CD4-positive, CD25-positive, alpha-beta regulatory T cell (primary cell): ENCODE measurements around the gene NINJ2. TPM values are rescaled to one million over a fixed set of nuclear protein-coding genes. Genes with fewer than 3 reads are reported as not detected.

Experiments
- ATAC-seq, 2 donors: fragments of 150-1000 bp; cut with Tn5 transposase; one replicate each; pipeline ENCODE4 v1.10.0; 2021; ENCODE audit warnings: low read depth in 2 of 2, moderate number of reproducible peaks in 2 of 2, moderate library complexity in 1 of 2
- DNase-seq, 3 donors: peaks; one replicate each; pipeline versions ENCODE4 v3.0.0 to v3.0.0-alpha.2; 2012 to 2022; ENCODE audit warnings: mixed read lengths in 1 of 3
- H3K27ac ChIP-seq: one replicate; pipeline ENCODE4 v1.7.0; 2013; ENCODE audit warnings: mild to moderate bottlenecking, low read length; ENCODE audit not compliant: insufficient read depth, poor library complexity, severe bottlenecking
- H3K27me3 ChIP-seq: one replicate; pipeline ENCODE4 v1.7.0; 2013; ENCODE audit warnings: low read length; ENCODE audit not compliant: control insufficient read depth, insufficient read depth
- H3K36me3 ChIP-seq: one replicate; pipeline ENCODE4 v1.7.0; 2013; ENCODE audit warnings: mild to moderate bottlenecking, low read length, moderate library complexity; ENCODE audit not compliant: control insufficient read depth, insufficient read depth
- H3K4me1 ChIP-seq: 2 replicates; pipeline ENCODE4 v1.7.0; 2013; ENCODE audit warnings: mild to moderate bottlenecking, low read length; ENCODE audit not compliant: insufficient read depth, control insufficient read depth, poor library complexity, severe bottlenecking
- H3K4me3 ChIP-seq: one replicate; pipeline ENCODE4 v1.7.0; 2013; ENCODE audit warnings: low read depth, mild to moderate bottlenecking, low read length, moderate library complexity
- H3K9me3 ChIP-seq, 2 experiments: 1 replicate in 1 of 2; 2 replicates in 1 of 2; pipeline ENCODE4 v1.7.0; 2013; ENCODE audit warnings: low read length in 2 of 2, mild to moderate bottlenecking in 1 of 2, moderate library complexity in 1 of 2; ENCODE audit not compliant: control insufficient read depth in 2 of 2
- H3K27ac Mint-ChIP-seq, 3 donors: one replicate each; pipeline ENCODE4 v1.8.0; 2020 to 2022; ENCODE audit warnings: mild to moderate bottlenecking in 3 of 3, mixed read lengths in 3 of 3, moderate library complexity in 2 of 3
- H3K27me3 Mint-ChIP-seq: one replicate; pipeline ENCODE4 v1.8.0; 2022; ENCODE audit warnings: mild to moderate bottlenecking, mixed read lengths
- H3K36me3 Mint-ChIP-seq: one replicate; pipeline ENCODE4 v1.8.0; 2020; ENCODE audit warnings: mixed read lengths
- H3K4me1 Mint-ChIP-seq, 4 donors: one replicate each; pipeline ENCODE4 v1.8.0; 2020 to 2022; ENCODE audit warnings: mixed read lengths in 4 of 4, mild to moderate bottlenecking in 1 of 4
- H3K4me3 Mint-ChIP-seq, 4 donors: one replicate each; pipeline ENCODE4 v1.8.0; 2020 to 2022; ENCODE audit warnings: mild to moderate bottlenecking in 4 of 4, mixed read lengths in 4 of 4, moderate library complexity in 3 of 4
- H3K9me3 Mint-ChIP-seq, 7 donors: one replicate each; pipeline ENCODE4 v1.8.0; 2020 to 2022; ENCODE audit warnings: mixed read lengths in 7 of 7, mild to moderate bottlenecking in 3 of 7, moderate library complexity in 2 of 7
- polyA plus RNA-seq, 4 donors: library from polyadenylated mRNA; unstranded; fragments of 300-500 nt; fragmentation: Illumina TruSeq; gene quantifications; one replicate each; pipeline ENCODE4 v1.2.3, GENCODE V29; 2021
- total RNA-seq: library from RNA; stranded (reverse); gene quantifications from one replicate; pipeline ENCODE4 v1.2.3, GENCODE V29; 2022

The NINJ2 gene
- total and polyA plus RNA-seq, 5 donors from 2014 or later: 16.8 to 170 (median 125) TPM

DNA sequence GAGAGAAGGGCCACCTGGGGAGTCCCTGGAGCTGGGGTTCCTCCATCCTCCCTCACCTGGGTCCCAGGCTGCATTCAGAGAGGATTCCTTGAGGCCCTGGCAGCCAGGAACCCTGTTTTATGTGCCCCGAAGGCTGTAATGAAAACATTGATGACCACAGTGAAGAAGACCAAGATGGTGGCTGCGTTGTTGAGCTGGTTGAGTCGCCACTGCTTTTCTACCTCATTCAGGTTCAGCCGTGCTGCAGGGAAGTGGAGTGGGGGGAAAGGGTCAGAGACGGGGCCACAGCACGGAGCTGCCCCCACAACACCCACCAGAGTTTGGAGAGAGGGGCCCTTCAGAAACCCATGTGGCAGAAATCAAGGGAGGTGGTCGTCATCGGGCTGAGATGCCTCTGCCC, 98.1 kb downstream of the NINJ2 start:
- Mint-ChIP-seq H3K36me3 (peaks cover 17% of the 10 kb centered on the region), H3K4me1 (peaks cover 24 to 88% (median 57%) of the 10 kb centered on the region in 4 donors), H3K4me3 (peak overlapping the region; percentile 42 to 86 (median 80)), H3K27ac (peak overlapping the region; percentile 91 to 99 (median 92)), H3K9me3 (no peaks in the 10 kb centered on the region), H3K27me3 (no peaks in the 10 kb centered on the region)
- Histone ChIP-seq H3K27ac (peak overlapping the region; percentile 34), H3K9me3 (no peaks in the 10 kb centered on the region), H3K4me3 (no peak overlapping the region), H3K36me3 (no peaks in the 10 kb centered on the region), H3K27me3 (no peaks in the 10 kb centered on the region), H3K4me1 (peaks cover 60% of the 10 kb centered on the region)
- no peak for DNase-seq
- ATAC-seq: no peak

GRCh38 chr12:563787-564298, 99.4 kb downstream of the NINJ2 start:
- H3K4me1 Mint-ChIP-seq: peaks cover 24 to 84% (median 58%) of the 10 kb centered on the region in 4 donors
- H3K27ac Mint-ChIP-seq: peak overlapping the region; percentile 91 to 99 (median 92)
- Histone ChIP-seq H3K9me3 (no peaks in the 10 kb centered on the region), H3K27me3 (no peaks in the 10 kb centered on the region), H3K4me1 (peaks cover 49% of the 10 kb centered on the region), H3K27ac (peak overlapping the region; percentile 70), H3K36me3 (no peaks in the 10 kb centered on the region), H3K4me3 (peak overlapping the region; percentile 81)
- peaks cover 26% of the 10 kb centered on the region for H3K36me3 Mint-ChIP-seq
- ATAC-seq (peak in 1 of 2 donors; percentile 5), DNase-seq (no peak)
- H3K4me3 Mint-ChIP-seq: peak overlapping the region; percentile 80 to 88 (median 86)
- no peaks in the 10 kb centered on the region for H3K27me3 Mint-ChIP-seq
- H3K9me3 Mint-ChIP-seq: no peaks in the 10 kb centered on the region

DNA sequence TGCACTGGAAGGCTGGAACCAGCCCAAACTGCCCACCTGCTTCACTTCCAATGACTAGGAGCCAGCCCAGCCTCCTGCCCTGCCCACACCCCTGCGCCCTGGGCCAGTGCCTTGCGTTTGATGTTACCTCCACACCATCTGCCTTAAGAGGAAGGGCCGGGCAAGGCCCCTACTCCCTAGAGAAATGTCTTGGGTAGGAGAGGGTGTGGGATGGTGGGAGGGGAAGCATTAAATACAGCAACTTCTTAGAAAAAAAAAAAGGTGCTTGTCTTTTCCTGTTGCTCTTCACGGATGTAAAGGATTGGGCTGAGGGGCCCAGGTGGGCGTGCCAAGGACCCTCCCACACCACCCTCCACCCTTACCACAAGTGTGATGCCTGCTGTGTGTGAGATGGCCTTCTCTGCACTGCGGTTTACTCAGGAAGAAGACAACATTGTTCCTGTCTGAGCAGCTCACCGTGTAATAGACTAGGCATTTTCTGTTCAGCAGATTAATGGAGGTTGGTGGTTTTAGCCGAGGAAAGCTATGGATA, 99.9 kb downstream of the NINJ2 start:
- no peaks in the 10 kb centered on the region for H3K27me3 ChIP-seq
- H3K36me3 ChIP-seq: no peaks in the 10 kb centered on the region
- H3K27ac ChIP-seq: peak overlapping the region; percentile 70
- Mint-ChIP-seq H3K36me3 (peaks cover 30% of the 10 kb centered on the region), H3K4me3 (peak overlapping the region; percentile 80 to 88 (median 86)), H3K4me1 (peaks cover 21 to 79% (median 56%) of the 10 kb centered on the region in 4 donors), H3K27ac (peak overlapping the region; percentile 91 to 99 (median 92)), H3K27me3 (no peaks in the 10 kb centered on the region), H3K9me3 (no peaks in the 10 kb centered on the region)
- peaks cover 49% of the 10 kb centered on the region for H3K4me1 ChIP-seq
- H3K9me3 ChIP-seq: no peaks in the 10 kb centered on the region
- peak overlapping the region; percentile 81 for H3K4me3 ChIP-seq
- DNase-seq (peak; percentile 40 to 93 (median 71)), ATAC-seq (peak; percentile 77 to 85)

- peaks cover 49% of the 10 kb centered on the region for H3K4me1 ChIP-seq
- peak overlapping the region; percentile 80 to 88 (median 86) for H3K4me3 Mint-ChIP-seq
- peaks cover 30% of the 10 kb centered on the region for H3K36me3 Mint-ChIP-seq
- H3K27ac ChIP-seq: peak overlapping the region; percentile 70
- H3K27me3 Mint-ChIP-seq: no peaks in the 10 kb centered on the region
- no peaks in the 10 kb centered on the region for H3K27me3 ChIP-seq
- peak in 1 of 3 donors; percentile 23 for DNase-seq
- peak overlapping the region; percentile 91 to 99 (median 92) for H3K27ac Mint-ChIP-seq
- no peak overlapping the region for H3K4me3 ChIP-seq
- no peak for ATAC-seq
- H3K4me1 Mint-ChIP-seq: peaks cover 19 to 74% (median 54%) of the 10 kb centered on the region in 4 donors
- no peaks in the 10 kb centered on the region for H3K36me3 ChIP-seq
- H3K9me3 Mint-ChIP-seq: no peaks in the 10 kb centered on the region
- H3K9me3 ChIP-seq: no peaks in the 10 kb centered on the region
Observed at GRCh38 chr12:562634-563033, 100.6 kb downstream of the NINJ2 start.

- Histone ChIP-seq H3K4me1 (peaks cover 49% of the 10 kb centered on the region), H3K4me3 (no peak overlapping the region), H3K27ac (peak overlapping the region; percentile 70), H3K9me3 (no peaks in the 10 kb centered on the region), H3K36me3 (no peaks in the 10 kb centered on the region), H3K27me3 (no peaks in the 10 kb centered on the region)
- Mint-ChIP-seq H3K9me3 (no peaks in the 10 kb centered on the region), H3K4me3 (peak overlapping the region; percentile 10 to 88 (median 66)), H3K36me3 (peaks cover 31% of the 10 kb centered on the region), H3K27ac (peak overlapping the region; percentile 85 to 92 (median 91)), H3K27me3 (no peaks in the 10 kb centered on the region), H3K4me1 (peaks cover 14 to 69% (median 50%) of the 10 kb centered on the region in 4 donors)
- ATAC-seq (no peak), DNase-seq (no peak)
Observed at GRCh38 chr12:561908-562593, 101.2 kb downstream of the NINJ2 start.

GRCh38 chr12:561391-561705, 101.9 kb downstream of the NINJ2 start:
- no peak for DNase-seq
- Histone ChIP-seq H3K27ac (no peak overlapping the region), H3K4me1 (peaks cover 47% of the 10 kb centered on the region), H3K4me3 (no peak overlapping the region), H3K27me3 (no peaks in the 10 kb centered on the region), H3K36me3 (no peaks in the 10 kb centered on the region), H3K9me3 (no peaks in the 10 kb centered on the region)
- no peak overlapping the region for H3K4me3 Mint-ChIP-seq
- peak overlapping the region in 2 of 3 donors; percentile 65 to 92 for H3K27ac Mint-ChIP-seq
- peaks cover 11 to 66% (median 43%) of the 10 kb centered on the region in 4 donors for H3K4me1 Mint-ChIP-seq
- ATAC-seq: no peak
- H3K9me3 Mint-ChIP-seq: no peaks in the 10 kb centered on the region
- H3K36me3 Mint-ChIP-seq: peaks cover 30% of the 10 kb centered on the region
- H3K27me3 Mint-ChIP-seq: no peaks in the 10 kb centered on the region

DNA sequence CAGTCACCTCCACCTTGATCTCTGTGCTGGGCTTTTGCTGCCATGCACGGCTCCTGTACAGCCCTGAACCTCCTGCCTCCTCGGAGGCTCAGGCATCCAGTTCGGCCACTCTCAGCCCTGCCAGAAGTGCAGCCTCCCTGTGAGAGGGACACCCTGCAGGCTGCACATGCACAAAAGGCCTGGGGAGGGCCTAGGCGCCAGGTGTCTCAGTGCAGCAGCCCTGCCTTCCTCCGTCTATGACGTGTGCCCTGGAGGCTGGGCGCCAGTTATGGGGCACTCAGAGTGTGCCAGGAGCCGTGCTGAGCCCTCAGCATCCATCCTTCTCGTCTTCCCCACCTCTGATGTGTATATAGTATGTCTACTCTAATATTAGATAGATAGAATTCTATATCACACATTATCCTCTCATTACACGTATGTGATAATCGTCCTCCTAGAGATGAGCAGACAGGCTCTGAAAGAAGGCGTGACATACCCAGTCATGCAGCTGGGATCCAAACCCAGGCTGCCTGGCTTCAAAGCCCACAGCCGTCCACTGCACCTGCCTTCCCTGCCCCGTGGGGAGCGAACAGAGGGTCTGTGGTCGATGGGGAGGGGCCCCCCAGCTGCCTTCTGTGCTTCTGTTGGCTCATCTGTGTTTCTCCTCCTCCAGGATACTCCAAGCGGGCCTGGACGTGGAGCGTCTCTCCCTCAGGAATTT, 102.4 kb downstream of the NINJ2 start:
- H3K27me3 Mint-ChIP-seq: no peaks in the 10 kb centered on the region
- Histone ChIP-seq H3K4me3 (no peak overlapping the region), H3K9me3 (no peaks in the 10 kb centered on the region), H3K4me1 (peaks cover 43% of the 10 kb centered on the region), H3K27ac (no peak overlapping the region), H3K36me3 (no peaks in the 10 kb centered on the region), H3K27me3 (no peaks in the 10 kb centered on the region)
- peaks cover 26% of the 10 kb centered on the region for H3K36me3 Mint-ChIP-seq
- H3K4me1 Mint-ChIP-seq: peaks cover 11 to 66% (median 38%) of the 10 kb centered on the region in 4 donors
- ATAC-seq: no peak
- DNase-seq: peak in 1 of 3 donors; percentile 17
- H3K9me3 Mint-ChIP-seq: no peaks in the 10 kb centered on the region
- peak overlapping the region in 2 of 3 donors; percentile 65 to 92 for H3K27ac Mint-ChIP-seq
- no peak overlapping the region for H3K4me3 Mint-ChIP-seq
